ENCODE data around the gene TRMT2A. TPM values are rescaled to one million over a fixed set of nuclear protein-coding genes. Genes with fewer than 3 reads are reported as not detected.

TRMT2A gene
- total RNA-seq, 1 donor from 2014 or later, result 21.9 TPM

- no peak for ATAC-seq (ENCODE audit: poor library complexity)
Observed at GRCh38 chr22:20111689-20112622, 5.1 kb downstream of the TRMT2A start.

GRCh38 chr22:20111045-20111688 lies 5.9 kb downstream of the TRMT2A start:
- DNase-seq, result peak; percentile 29
- intact Hi-C loops (cut with DNase I), result loop anchor here (10.0 kb wide), 1 partner anchor 136 kb away; no protein-coding TSS in a partner anchor
- ATAC-seq (ENCODE audit: poor library complexity), result no peak

More at GRCh38 chr22:20111689-20112622, 5.1 kb downstream of the TRMT2A start:
- intact Hi-C loops (cut with DNase I), result loop anchor here (10.0 kb wide), 1 partner anchor 137 kb away; no protein-coding TSS in a partner anchor
- DNase-seq, result no peak

- DNase-seq, result no peak
- ATAC-seq (ENCODE audit: poor library complexity), result no peak
- intact Hi-C loops (cut with DNase I), result loop anchor here (10.0 kb wide), 1 partner anchor 136 kb away; no protein-coding TSS in a partner anchor
Observed at GRCh38 chr22:20110359-20110985, 6.6 kb downstream of the TRMT2A start.

- DNase-seq (peak; percentile 30), ATAC-seq (ENCODE audit: poor library complexity) (peak; percentile 5)
- intact Hi-C loops (cut with DNase I), result loop anchor here (10.0 kb wide), 1 partner anchor 135 kb away; no protein-coding TSS in a partner anchor
Observed at GRCh38 chr22:20109411-20110358, 7.3 kb downstream of the TRMT2A start.

GRCh38 chr22:20108757-20109230 lies 8.2 kb downstream of the TRMT2A start:
- intact Hi-C loops (cut with DNase I), result no loop called here
- peak; percentile 31 for DNase-seq
- ATAC-seq (ENCODE audit: poor library complexity), result no peak

GRCh38 chr22:20107951-20108756 lies 8.9 kb downstream of the TRMT2A start:
- intact Hi-C loops (cut with DNase I), result no loop called here
- peak; percentile 32 for DNase-seq
- ATAC-seq (ENCODE audit: poor library complexity), result no peak

- ATAC-seq (ENCODE audit: poor library complexity), result no peak
- peak; percentile 14 for DNase-seq
- intact Hi-C loops (cut with DNase I), result no loop called here
Observed at GRCh38 chr22:20107471-20107901, 9.5 kb downstream of the TRMT2A start.

- ATAC-seq (ENCODE audit: poor library complexity), result no peak
- intact Hi-C loops (cut with DNase I), result no loop called here
- DNase-seq, result no peak
Observed at GRCh38 chr22:20106849-20107237, 10.2 kb downstream of the TRMT2A start.

- intact Hi-C loops (cut with DNase I), result no loop called here
- no peak for ATAC-seq (ENCODE audit: poor library complexity)
- DNase-seq, result no peak
Observed at GRCh38 chr22:20106205-20106848, 10.7 kb downstream of the TRMT2A start.

GRCh38 chr22:20105456-20106204 lies 11.4 kb downstream of the TRMT2A start:
- no peak for DNase-seq
- ATAC-seq (ENCODE audit: poor library complexity), result no peak

GRCh38 chr22:20102203-20102780 lies 14.7 kb downstream of the TRMT2A start:
- ATAC-seq (ENCODE audit: poor library complexity) (no peak), DNase-seq (peak; percentile 6)
- intact Hi-C loops (cut with DNase I), result no loop called here

More at GRCh38 chr22:20105456-20106204, 11.4 kb downstream of the TRMT2A start:
- intact Hi-C loops (cut with DNase I), result no loop called here

GRCh38 chr22:20101638-20102037 lies 15.4 kb downstream of the TRMT2A start:
- DNase-seq, result peak; percentile 32
- intact Hi-C loops (cut with DNase I), result no loop called here
- ATAC-seq (ENCODE audit: poor library complexity), result no peak

- intact Hi-C loops (cut with DNase I), result no loop called here
- ATAC-seq (ENCODE audit: poor library complexity) (no peak), DNase-seq (peak; percentile 22)
Observed at GRCh38 chr22:20099099-20099711, 17.8 kb downstream of the TRMT2A start.

- DNase-seq (no peak), ATAC-seq (ENCODE audit: poor library complexity) (no peak)
- intact Hi-C loops (cut with DNase I), result no loop called here
Observed at GRCh38 chr22:20096574-20097420, 20.2 kb downstream of the TRMT2A start.

All from Right ventricle myocardium superior (tissue), 1 donor.